GM18870 (cell line): ENCODE data around the gene OLFM3.

ENCODE experiments used
- ATAC-seq: cut with Tn5 transposase; IDR thresholded peaks from one replicate; pipeline ENCODE4 v1.9.1; 2021; ENCODE audit warnings: moderate library complexity; ENCODE audit not compliant: unreplicated experiment

OLFM3 gene

DNA sequence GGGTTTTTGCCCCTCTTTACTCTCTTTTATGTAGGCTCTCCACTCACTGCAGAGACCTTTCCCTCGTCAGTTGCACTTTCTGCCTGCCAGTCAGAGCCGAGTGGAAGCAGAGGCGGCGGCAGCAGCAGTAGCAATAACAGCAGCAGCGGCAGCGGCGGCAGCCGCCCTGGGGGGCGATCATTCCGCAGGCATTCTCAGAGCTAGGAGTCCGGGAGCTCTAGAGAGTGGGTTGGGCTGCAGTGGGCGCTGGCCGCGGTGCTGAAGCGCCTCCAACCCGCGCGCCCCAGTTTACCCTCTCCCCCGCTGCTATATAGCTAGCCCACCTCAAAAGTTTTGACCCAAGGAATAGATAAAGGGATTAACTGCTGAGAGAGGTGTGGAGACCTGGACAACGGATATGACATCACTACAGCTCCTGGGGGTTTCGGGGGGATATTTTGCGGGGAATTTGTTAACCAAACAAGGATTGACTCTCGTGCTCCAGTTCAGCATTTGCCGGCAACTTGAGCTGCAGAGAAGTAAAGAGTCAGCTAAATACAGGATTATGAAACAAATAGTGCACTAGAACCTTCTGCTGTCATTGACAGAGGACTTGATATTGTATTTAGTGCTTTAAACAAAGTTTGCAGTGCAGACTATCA is at the start of gene OLFM3:
Gene OLFM3 (minus strand): TSS at position 102 of the 641 bp plus-strand sequence.
- no peak for ATAC-seq

DNA sequence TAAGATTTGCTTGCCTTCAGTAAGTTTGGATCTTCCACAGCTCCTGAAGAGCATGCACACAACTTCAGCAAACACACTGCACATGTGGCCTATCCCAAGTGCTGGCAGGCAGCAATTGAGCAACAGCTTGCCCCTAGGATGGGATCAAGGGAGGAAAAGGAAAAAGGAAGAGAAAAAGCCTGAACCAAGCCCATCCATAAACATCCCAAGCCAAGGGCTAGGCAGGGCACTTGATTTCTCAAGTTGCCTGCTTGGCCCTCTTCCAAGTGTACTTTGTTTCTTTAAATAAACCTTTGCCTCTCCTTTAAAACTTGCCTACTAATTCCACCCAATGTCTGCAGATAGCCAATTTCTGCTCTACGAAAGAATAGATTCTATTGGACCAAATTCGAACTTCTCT is 49.0 kb upstream of the OLFM3 start:
- no peak for ATAC-seq

DNA sequence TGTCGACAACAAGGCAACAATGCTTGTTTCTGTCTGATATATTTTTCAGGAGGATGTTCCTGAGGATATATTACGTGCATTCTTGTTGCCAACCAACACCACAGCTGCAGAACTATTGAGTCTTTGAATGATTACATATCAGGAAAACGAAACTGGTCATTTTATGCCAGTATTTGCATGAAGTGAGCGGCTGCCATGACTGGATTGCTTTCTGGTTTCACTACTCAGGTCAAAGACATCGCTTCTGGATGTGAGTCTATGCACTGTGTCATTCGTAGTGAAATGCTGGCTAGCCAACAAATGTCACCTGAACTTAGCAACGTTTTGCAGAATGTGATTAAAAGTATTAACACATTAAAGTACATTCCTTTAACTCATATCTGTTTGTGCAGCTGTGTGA is 35.8 kb upstream of the OLFM3 start:
- ATAC-seq, result peak; percentile 82

DNA sequence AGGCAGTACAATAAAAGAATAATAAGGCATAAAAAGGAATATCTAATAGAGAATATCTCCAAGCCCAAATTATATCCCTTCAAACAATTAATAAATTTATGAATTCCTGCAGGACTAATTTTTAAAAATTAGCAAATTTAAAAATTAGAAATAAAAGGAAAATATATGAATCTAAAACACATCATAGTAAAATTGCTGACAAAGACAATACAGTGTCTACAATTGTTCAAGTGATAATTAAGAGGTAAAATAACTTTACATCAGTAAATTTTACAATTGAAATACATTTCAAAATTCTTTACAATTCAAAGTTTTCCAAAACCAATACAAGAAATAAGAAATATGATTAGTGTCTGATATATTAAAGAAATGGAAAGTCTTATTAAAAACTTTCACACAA is 22.8 kb upstream of the OLFM3 start:
- no peak for ATAC-seq

DNA sequence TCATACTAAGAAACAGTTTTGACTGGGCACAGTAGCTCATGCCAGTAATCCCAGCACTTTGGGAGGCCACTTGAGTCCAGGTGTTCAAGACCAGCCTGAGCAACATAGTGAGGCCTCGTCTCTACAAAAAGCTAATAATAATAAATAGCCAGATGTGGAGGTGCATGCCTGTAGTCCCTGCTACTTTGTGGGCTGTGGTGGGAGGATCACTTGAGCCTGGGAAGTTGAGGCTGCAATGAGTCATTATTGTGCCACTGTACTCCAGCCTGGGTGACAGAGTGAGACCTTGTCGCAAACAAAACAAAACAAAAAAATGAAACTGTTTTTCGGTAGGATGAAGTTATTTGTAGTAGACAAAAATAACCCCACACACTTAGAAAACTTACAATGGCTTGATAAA is 19.0 kb upstream of the OLFM3 start:
- ATAC-seq, result no peak

DNA sequence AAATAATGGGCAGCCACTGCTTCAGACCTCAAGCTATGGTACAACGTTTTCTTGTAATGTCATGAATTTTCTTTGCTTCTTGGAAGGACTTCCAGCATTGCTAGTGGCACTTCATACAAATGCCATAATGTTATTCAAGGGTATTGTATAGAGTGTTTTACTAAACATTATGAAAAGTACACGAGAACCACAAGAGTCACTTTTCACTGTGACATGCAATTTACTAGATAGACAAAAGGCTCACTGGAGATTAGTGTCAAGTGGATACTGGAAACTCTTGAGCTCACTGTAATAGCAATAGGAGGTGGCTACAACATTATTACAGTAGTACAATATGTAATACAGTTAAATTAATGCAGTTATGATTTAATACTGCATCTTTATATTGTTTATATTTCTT is 5.3 kb upstream of the OLFM3 start:
- ATAC-seq, result no peak

DNA sequence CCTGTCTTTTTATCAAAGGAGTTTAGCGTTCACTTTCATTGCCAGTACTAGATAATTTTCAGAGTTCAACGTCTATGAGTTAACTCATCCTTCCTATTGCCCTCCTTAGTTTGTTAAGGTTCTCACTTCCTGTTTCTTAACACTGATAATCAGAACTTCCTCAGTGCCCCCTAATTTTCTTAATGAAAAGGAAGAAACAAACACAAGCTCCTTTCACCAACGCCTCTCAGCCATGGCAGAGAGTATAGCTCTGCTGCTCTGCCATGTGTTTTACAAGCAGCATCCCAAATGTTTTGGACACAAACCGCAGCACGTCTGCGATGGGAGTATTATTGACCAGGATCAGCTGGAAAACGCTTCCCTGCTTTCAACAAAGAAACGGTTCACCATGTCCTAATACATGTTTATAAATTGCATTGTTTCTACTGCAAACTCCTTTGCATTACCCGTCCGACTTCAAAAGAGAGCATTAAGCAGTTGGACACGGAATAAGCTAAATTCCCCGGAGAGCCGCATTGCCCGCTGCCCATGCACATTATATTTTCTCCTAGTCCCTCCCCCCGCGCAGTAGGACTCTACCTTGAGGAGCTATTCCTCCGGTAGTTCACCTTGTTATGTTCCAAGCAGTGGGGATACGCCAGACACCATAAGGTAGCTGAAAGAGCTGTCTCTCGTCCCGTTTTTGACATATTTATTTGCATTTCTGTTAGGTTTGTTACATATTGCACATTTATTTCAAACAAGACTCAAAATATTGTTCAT is 561 bp downstream of the OLFM3 start:
- no peak for ATAC-seq

DNA sequence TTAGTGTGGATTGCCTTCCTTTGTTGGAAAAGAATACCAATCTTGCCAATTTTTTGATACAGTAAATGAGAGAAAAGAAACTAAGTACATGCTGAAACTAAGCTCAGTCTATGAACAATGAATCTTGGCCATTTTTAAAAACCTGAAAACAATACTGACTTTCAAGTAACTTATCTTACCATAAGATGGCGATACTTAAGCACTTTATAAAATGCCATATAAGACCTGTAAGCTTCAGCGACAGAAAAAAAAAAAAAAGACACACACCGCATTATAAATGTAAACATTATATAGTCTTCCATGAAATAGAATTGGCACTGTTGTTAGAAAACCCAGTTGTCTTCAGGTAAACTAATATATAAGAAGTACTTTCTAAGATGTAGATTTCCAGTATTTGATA is 3.0 kb downstream of the OLFM3 start:
- ATAC-seq, result no peak

DNA sequence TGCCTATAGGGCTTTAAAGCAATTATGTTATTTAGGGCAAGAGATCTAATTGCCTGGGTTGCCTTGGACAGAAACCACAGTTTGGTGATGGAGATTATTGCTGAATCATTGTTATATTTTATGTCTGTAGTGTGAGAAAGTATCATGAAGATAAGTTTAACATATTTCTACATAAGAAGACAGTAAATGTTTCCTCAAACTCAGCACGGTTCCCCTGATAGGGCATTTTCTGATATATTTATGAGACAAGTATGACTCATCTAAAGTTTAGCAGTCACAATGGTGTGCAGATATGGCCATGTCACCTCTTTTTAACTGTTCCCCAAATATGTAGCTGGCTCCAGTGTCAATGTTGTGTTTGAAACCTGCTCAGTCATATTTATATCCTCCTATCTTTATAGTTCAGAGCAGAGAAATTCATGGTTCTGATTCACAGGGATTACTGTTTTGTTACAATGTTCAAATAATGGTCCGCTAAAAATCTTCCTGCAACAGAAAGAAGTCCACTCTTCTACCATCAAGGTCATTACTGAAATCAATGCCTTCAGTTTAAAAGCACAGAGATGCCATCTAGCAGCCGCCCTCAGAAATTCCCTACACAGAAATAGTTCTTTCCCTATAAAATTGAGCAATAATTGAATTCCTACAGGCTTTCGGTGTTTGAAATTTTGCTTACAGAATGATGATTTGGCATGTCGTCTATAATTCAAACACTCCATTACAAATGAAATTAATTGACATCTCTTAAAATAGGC is 3.7 kb downstream of the OLFM3 start:
- ATAC-seq, result no peak

DNA sequence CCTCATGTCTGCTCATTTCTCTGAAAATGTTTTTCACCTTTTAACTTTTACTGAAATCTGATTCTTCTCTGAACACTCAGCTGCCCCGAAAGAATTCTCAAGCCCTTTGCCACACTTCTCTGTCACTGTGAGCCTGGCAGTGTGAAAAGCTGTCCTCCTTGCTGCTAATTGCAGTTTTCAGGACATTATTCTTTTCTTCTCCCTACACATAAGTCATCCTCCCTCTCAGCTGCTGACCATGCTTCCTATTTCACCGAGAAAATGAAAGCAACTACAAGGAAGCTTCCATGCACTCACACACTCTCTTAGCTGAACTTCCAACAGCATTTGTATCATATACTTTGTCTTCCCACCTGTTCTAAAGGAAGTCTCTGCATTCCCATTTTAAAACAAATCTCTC is 15.8 kb downstream of the OLFM3 start:
- no peak for ATAC-seq

DNA sequence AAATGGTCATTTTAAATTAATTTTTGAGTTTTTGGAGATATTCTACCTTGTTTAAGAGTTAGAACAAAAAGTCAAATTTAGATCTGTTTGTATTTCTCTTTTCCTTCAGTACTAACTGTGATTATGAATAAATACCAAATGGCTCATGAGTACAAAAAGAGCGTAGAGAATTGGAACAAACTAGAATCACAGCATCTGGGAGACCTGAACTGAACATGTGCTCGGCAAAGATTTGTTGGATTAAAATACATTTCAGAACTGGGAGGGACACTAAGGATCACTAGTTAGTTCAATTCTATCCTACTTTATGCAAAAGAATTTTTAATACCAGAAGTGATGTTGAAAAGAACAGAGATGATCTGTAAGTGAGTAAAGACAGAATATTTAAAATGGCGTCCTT is 19.5 kb downstream of the OLFM3 start:
- ATAC-seq, result no peak

DNA sequence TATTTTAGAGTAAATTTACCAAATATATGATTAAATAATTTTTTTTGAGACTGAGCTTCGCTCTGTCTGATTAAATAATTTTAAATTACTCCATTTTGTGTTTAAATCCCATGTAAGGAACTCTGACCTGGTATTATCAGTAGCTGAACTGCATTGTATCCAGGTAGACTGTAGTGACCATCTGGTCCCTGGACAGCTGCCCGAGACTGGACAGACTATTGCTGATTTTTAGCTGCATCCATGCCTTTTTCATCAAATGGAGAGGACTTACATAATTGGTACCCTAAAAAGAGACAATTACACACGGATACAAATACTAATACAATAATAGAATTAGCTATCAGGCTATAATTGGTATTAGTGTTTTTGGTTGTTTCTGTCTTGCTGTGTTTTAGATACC is 20.6 kb downstream of the OLFM3 start:
- ATAC-seq, result no peak

DNA sequence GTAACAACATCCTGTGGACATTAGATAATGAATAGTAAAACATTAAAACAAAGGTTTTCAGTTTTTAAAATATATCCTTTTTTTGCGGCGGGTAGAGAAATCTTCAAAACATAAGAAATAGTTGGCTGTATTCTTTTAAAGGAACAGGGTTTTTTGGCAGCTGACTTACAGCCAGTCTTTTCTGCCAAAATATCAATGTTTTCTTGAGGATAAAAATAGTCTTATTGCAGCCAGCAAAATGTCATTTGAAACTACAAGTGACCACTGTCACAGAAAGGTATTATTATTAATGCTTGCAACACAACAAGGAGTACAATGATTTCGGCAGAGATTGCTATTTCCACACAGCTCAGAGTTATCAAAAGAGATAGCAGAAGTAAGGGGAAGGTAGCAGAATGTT is 21.4 kb downstream of the OLFM3 start:
- ATAC-seq, result no peak

DNA sequence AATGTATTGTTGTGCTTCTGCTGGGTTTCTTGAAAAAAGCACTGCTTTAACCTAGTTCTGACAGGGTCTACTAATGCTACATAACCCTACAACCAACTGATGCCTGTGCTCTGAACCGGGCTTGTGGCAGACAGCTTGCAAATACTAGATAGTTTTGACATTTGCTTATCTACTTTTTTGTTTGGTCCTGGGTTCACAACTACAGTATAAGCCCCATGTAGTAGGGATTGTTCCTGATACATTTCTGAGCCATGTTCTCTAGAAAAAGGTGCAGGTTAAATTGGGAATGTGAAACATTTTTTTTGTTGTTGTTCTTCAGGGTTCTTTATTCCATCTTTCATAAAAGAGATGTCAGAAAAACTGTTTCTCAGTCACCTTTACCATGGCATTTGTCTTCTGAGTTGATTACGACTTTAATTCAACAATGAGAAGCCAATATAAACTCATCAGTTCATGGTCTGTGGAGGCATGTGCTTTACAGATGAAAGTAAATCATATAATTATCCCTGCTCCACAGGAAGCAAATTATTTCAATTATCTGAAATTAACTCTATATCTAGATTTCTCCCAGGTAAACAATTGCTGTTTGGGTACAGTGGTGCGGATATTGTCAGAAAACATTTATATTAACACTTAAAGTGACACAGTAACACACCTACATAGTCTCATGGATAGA is 22.0 kb downstream of the OLFM3 start:
- no peak for ATAC-seq

DNA sequence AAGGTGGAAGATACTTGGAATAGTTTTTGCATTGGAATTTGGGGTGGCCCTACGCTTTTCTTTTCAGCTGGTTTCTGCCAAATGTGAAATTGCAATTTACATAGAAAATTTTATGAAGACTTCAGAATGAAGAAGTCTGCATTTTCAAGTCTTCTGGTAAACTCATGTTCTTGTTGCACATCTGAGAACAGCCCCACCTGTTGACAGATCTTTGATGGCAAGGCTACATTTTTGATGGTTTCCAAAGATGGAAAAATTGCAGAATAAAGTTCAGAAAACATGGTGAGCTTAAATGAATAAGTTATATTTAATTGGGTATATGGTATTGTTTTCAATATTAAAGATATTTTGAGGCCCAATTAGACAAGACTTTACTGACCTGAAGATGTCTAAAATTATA is 25.4 kb downstream of the OLFM3 start:
- ATAC-seq, result no peak

DNA sequence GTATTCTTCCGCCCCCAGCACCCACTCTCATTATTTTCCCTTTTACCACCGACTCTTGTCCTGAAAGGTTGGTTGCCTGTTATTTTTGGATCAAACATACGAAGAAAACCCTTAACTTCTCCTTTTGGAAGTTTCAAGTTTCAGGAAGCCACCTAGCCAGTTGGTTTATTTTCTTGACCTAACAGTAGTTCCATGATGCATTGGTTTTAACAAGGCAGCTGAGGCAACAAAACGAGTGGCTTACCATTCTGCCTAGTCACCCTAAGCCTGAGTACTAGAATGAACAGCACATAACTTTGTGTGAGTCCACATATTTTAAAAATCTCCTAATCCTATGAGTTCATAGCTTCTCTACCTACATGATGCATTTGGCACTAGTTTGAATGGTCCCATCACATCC is 28.9 kb downstream of the OLFM3 start:
- no peak for ATAC-seq

DNA sequence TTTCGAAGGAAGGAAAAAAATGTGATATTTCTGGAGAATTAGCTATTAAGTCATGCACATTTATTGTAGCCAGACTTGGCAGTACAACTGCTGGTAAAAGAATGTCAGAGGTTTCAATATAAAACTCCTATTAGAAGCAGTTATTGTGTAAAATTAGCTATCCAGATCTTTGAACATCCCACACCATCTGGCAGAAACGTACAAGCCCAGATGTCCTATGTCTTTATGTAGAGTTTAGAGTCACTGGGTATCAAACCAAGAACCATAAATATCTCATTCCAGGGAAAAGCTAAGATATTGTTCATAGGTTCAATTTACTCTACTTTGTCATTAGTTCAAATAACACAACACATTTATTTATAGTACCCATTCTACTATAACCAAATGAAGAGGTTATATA is 31.4 kb downstream of the OLFM3 start:
- no peak for ATAC-seq

DNA sequence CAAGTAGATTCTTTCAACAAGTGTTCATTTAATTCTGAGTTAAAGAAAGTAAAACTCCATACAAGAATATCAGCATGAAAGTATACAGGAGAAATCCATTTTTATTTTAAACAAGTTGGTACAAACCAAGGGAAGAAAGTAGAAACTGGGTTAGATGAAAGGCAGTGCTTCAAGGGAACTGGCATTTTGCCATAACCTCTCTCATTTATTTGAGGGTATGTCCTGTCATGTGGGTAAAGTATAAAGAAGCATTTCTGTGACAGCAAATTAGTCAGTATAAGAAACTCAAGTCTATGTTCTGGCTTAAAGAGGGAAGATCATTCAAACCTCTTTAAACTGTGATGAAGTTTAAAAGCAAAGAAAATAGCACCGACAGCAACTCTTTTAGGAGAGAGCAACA is 32.0 kb downstream of the OLFM3 start:
- no peak for ATAC-seq

DNA sequence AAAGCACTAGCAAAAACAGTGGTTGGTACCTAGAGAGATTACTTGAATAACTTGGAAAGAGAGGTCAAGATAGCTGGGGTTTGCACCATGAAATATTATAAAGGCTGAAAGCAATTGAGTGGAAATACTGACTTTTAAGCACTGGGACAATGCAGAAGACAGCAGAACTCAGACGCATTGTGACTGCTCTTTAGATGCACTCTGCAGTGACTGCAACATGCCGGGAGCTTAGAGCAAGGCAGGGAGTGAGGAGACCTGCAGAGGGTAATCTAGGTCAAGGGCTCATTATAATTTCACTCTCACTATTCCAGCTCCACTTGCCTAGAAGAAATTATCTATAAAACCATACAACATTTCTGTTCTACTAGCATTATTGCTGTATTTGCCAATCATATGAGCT is 36.6 kb downstream of the OLFM3 start:
- no peak for ATAC-seq

DNA sequence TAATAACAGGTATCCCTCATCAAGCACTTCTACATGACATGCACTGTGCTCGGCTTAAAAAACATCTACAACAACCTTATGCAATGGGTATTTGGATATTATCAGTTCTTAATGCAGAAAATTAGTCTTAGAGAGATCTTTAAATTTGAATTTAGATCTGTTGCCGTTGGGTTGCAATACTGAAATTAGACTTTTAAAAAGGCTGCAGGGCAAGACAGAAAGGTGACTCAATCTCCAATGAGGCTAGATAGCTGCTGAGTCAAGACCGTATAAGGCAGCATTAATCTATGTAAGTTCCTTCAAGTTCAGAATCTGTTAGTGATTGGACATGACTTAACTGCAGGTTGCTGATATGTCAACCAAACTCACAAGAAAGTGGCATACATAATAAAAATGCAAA is 37.3 kb downstream of the OLFM3 start:
- ATAC-seq, result no peak

DNA sequence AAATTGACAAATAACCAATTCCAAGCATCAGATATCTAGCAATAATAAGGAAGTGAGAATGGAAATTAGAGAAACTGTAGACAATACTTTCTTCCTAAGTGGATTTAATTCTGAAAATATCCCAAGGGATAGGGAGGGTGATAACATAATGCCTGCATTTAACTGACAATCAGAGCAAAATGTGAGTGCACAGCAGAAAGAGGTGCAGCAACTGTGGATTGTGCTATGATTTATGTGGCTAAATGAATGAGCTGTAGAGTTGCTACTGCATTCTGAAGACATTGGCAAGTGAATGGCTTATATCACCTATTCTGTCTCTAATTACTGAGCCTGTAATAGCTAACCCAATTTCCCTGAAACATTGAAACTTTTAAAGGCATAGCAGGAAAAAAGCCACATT is 39.0 kb downstream of the OLFM3 start:
- no peak for ATAC-seq

DNA sequence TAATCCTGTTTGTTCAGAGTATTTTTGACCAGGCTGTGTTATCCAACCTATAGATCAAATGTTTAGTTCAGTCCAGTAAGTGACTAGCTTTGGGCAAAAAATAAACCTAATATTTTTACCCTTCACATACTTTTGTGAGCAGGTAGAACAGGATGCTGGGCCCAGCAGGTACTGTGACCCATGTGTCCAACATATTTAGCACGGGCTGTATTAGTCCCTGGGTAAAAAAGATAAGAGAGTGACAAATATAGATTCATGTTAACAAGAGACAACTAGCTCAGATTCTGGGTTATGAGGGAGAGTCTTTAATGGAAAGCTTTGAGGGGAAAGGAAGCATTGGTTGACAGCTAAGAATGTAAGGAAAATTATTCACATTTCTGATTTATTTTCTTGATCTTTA is 43.1 kb downstream of the OLFM3 start:
- ATAC-seq, result no peak
